Kidney (tissue), 14 donors: ENCODE measurements around the gene ELN. TPM values are rescaled to one million over a fixed set of nuclear protein-coding genes. Genes with fewer than 3 reads are reported as not detected.

Source experiments
- DNase-seq, 5 donors: peaks; one replicate each; pipeline ENCODE4 v3.0.0-alpha.2; 2013 to 2020
- FAIRE-seq: peaks from 2 replicates; lab custom pipeline; 2012; peaks lifted over from hg19 to GRCh38; lab: Jason Lieb, UNC
- H3K27ac ChIP-seq, 2 donors: one replicate each; pipeline ENCODE4 v1.7.0; 2013; ENCODE audit warnings: low read depth in 2 of 2, low read length in 2 of 2, inconsistent platforms in 1 of 2
- H3K27me3 ChIP-seq: one replicate; pipeline ENCODE4 v1.7.1; 2013; ENCODE audit warnings: low read length, inconsistent platforms; ENCODE audit not compliant: control insufficient read depth, insufficient read depth
- H3K36me3 ChIP-seq, 3 donors: one replicate each; pipeline versions ENCODE4 v1.7.0 to v1.7.1; 2013; ENCODE audit warnings: low read length in 3 of 3, control low read depth in 1 of 3, inconsistent platforms in 1 of 3; ENCODE audit not compliant: insufficient read depth in 3 of 3, control insufficient read depth in 2 of 3
- H3K4me1 ChIP-seq, 3 donors: one replicate each; pipeline versions ENCODE4 v1.7.0 to v1.7.1; 2013; ENCODE audit warnings: low read length in 3 of 3, inconsistent platforms in 1 of 3, low read depth in 1 of 3; ENCODE audit not compliant: control insufficient read depth in 2 of 3, insufficient read depth in 2 of 3
- H3K4me3 ChIP-seq, 3 donors: one replicate each; pipeline versions ENCODE4 v1.7.0 to v1.8.1; 2013; ENCODE audit warnings: low read length in 3 of 3, control low read depth in 1 of 3, inconsistent platforms in 1 of 3
- H3K9ac ChIP-seq, 3 donors: one replicate each; pipeline versions ENCODE4 v1.7.0 to v1.7.1; 2013; ENCODE audit warnings: low read length in 3 of 3, control low read depth in 1 of 3, inconsistent platforms in 1 of 3
- H3K9me3 ChIP-seq, 3 donors: one replicate each; pipeline versions ENCODE4 v1.7.0 to v1.7.1; 2013; ENCODE audit warnings: low read length in 3 of 3, control low read depth in 1 of 3, inconsistent platforms in 1 of 3; ENCODE audit not compliant: control insufficient read depth in 2 of 3, insufficient read depth in 1 of 3
- intact Hi-C: fragments of 100-400 bp; cut with DNase I; formaldehyde crosslinking; loops from one replicate; pipeline ENCODE4 v1.11.1; 2022
- polyA plus RNA-seq: library from polyadenylated mRNA; stranded (reverse); fragments of 350-450 nt; fragmentation: Illumina TruSeq; extraction: RNeasy Lipid Tissue Mini Kit (QIAGEN cat#74804); gene quantifications from one replicate; pipeline ENCODE4 v1.2.3, GENCODE V29; 2014; ENCODE audit warnings: low read depth, low replicate concordance; ENCODE audit not compliant: insufficient read depth
- total RNA-seq: library from RNA; stranded (reverse); fragmentation: NEBNext Ultra II Directional; extraction: Animal tissue kit (Norgen Biotek cat#: 25700); gene quantifications from one replicate; pipeline ENCODE4 v1.2.1, GENCODE V29; 2021
- TF ChIP-seq, protein P1 (sequence below): IDR thresholded peaks from 3 replicates; pipeline ENCODE4 v1.5.1; 2012; ENCODE audit warnings: mild to moderate bottlenecking, moderate library complexity, borderline replicate concordance; ENCODE audit not compliant: insufficient read depth; ENCODE audit errors: extremely low read depth
- donor health status: control.
- donor health status: control.
- donor health status: control.
- donor health status: control.
- donor health status: control.
- donor health status: DM: yes; HTN: yes; CAD: no.
- donor health status: Normal renal cell carcinoma (clear cell type).

The ELN gene
- total and polyA plus RNA-seq, 2 donors from 2014 or later = 14.9 to 44.8 TPM

DNA sequence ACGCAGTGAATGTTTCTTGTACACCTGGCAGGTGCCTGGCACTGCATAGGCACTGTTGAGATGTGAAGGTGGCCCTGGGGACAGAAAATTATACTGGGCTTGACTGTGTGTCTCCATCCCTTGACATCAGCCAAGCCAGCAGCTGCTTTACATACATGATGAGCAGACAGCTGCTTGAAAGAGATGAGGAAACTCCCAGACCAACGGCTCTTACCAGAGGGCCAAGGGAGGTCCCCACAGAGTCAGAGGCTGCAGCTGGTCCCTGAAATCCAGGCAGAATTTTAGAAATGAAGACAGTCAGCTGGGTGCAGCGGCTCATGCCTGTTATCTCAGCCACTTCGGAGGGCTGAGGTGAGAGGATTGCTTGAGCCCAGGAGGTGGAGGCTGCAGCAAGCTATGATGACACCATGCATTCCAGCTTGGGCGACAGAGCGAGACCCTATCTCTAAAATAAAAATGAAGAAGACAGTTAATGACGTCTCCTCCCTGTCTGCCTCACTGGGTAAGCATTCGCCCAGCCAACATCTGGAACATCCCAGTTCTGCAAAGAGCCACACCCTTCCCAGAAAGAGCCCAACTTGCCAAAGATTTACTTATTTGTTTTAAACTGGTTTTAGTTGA is 73.2 kb downstream of the ELN start:
- no peaks in the 10 kb centered on the region for H3K27me3 ChIP-seq
- TF ChIP-seq, protein P1, sequence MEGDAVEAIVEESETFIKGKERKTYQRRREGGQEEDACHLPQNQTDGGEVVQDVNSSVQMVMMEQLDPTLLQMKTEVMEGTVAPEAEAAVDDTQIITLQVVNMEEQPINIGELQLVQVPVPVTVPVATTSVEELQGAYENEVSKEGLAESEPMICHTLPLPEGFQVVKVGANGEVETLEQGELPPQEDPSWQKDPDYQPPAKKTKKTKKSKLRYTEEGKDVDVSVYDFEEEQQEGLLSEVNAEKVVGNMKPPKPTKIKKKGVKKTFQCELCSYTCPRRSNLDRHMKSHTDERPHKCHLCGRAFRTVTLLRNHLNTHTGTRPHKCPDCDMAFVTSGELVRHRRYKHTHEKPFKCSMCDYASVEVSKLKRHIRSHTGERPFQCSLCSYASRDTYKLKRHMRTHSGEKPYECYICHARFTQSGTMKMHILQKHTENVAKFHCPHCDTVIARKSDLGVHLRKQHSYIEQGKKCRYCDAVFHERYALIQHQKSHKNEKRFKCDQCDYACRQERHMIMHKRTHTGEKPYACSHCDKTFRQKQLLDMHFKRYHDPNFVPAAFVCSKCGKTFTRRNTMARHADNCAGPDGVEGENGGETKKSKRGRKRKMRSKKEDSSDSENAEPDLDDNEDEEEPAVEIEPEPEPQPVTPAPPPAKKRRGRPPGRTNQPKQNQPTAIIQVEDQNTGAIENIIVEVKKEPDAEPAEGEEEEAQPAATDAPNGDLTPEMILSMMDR = no peak
- H3K4me1 ChIP-seq = no peaks in the 10 kb centered on the region
- FAIRE-seq (no peak), DNase-seq (peak in 4 of 5 donors; percentile 49 to 66 (median 54))
- H3K9ac ChIP-seq = no peak overlapping the region
- H3K9me3 ChIP-seq = no peaks in the 10 kb centered on the region
- intact Hi-C loops = no loop called here
- H3K27ac ChIP-seq = no peak overlapping the region
- H3K36me3 ChIP-seq = peaks cover 0 to 7% (median 0%) of the 10 kb centered on the region in 3 donors
- no peak overlapping the region for H3K4me3 ChIP-seq

DNA sequence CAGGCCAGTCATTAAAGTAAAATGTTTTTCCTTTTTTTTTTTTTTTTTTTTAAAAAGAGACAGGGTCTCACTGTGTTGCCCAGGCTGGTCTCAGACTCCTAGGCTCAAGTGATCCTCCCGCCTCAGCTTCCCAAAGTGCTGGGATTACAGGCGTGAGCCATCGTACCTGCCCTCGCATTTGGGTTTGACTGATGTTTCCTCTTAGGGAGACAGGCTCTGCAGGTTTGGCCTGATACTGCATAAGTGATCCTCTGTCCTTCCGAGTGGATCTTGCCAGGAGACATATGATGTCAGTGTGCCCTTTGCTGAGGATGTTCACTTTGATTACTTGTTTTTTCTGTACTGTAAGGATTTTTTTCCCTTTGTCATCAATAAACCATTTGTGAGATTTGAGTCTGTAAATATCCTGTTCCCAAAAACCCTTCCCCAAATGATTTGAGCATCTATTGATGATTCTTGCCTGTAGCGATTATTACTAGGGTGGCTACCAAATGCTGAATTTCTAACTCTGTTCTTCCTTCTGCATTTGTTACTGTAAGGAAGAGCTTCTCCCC is 75.3 kb downstream of the ELN start:
- Histone ChIP-seq H3K9me3 (no peaks in the 10 kb centered on the region), H3K9ac (no peak overlapping the region), H3K36me3 (peaks cover 0 to 11% (median 0%) of the 10 kb centered on the region in 3 donors), H3K27ac (no peak overlapping the region), H3K4me1 (no peaks in the 10 kb centered on the region), H3K4me3 (no peak overlapping the region), H3K27me3 (no peaks in the 10 kb centered on the region)
- no peak for DNase-seq
- intact Hi-C loops = no loop called here
- no peak for FAIRE-seq
- TF ChIP-seq, protein P1 = no peak

DNA sequence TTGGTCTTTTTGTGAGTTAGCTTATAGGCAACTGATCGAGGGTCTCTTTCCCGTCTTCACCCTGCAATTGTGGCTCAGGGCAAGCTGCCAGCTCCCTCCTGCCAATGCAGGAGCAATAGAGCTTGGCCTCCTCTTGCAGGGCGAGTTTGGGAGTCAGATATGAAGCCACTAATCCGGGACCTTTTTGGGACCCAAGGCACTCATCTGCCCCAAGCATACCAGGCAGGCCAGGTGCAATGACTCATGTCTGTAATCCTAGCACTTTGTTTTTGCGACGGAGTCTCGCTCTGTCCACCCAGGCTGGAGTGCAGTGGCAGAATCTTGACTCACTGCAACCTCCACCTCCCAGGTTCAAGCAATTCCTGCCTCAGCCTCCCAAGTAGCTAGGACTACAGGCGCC is 76.7 kb downstream of the ELN start:
- intact Hi-C loops = no loop called here
- FAIRE-seq (no peak), DNase-seq (peak in 3 of 5 donors; percentile 58 to 79 (median 73))
- Histone ChIP-seq H3K27me3 (no peaks in the 10 kb centered on the region), H3K9ac (no peak overlapping the region), H3K27ac (no peak overlapping the region), H3K36me3 (peaks cover 0 to 11% (median under 1%) of the 10 kb centered on the region in 3 donors), H3K4me1 (no peaks in the 10 kb centered on the region), H3K9me3 (no peaks in the 10 kb centered on the region), H3K4me3 (no peak overlapping the region)
- TF ChIP-seq, protein P1 = no peak
